Stimulated activated CD4-positive, alpha-beta T cell treated with anti-CD3 and anti-CD28 coated beads, Interleukin-12 subunit alpha, Interleukin-12 subunit beta, amount 100 ng/mL, for 24 hours (primary cell): Measurements from ENCODE around the gene SSTR5.

Source experiments
- DNase-seq, 2 experiments: peaks; one replicate each; pipeline ENCODE4 v3.0.0-alpha.2; 2020; ENCODE audit warnings: low read depth in 2 of 2

Gene SSTR5

GRCh38 chr16:1122398-1122765 lies 49.8 kb downstream of the SSTR5 start:
- no peak for DNase-seq

- no peak for DNase-seq
These were observed 51.1 kb downstream of the SSTR5 start for GRCh38 chr16:1123525-1124230.

- DNase-seq, result no peak
These were observed 51.7 kb downstream of the SSTR5 start for GRCh38 chr16:1124291-1124690.

DNA sequence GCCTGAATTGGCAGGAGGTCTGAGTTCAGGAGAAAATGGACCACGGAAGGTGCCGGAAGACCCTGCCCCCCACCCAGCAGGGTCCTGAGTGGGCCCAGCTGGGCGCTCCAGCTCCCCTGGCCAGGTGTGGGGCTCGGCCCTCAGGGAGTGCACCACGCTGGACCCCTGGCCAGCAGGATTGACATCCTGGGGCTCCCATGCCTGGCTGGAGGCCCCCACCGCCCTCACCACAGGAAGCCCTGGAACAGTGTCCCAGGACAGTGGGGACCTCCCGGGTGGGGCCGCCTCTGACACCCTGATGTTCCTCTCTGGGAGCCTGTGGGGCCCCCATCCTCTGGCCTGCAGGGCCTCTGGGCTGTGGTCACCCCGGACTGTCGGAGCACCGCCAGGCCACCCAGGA lies 52.2 kb downstream of the SSTR5 start:
- no peak for DNase-seq

GRCh38 chr16:1125471-1125870 lies 52.9 kb downstream of the SSTR5 start:
- DNase-seq, result peak in 1 of 2 experiments; percentile 19

- no peak for DNase-seq
These were observed 53.5 kb downstream of the SSTR5 start for GRCh38 chr16:1126044-1126443.

GRCh38 chr16:1126586-1126985 lies 54.0 kb downstream of the SSTR5 start:
- DNase-seq, result no peak

- no peak for DNase-seq
These were observed 54.6 kb downstream of the SSTR5 start for GRCh38 chr16:1127101-1127500.

- no peak for DNase-seq
These were observed 55.6 kb downstream of the SSTR5 start for GRCh38 chr16:1127971-1128715.

DNA sequence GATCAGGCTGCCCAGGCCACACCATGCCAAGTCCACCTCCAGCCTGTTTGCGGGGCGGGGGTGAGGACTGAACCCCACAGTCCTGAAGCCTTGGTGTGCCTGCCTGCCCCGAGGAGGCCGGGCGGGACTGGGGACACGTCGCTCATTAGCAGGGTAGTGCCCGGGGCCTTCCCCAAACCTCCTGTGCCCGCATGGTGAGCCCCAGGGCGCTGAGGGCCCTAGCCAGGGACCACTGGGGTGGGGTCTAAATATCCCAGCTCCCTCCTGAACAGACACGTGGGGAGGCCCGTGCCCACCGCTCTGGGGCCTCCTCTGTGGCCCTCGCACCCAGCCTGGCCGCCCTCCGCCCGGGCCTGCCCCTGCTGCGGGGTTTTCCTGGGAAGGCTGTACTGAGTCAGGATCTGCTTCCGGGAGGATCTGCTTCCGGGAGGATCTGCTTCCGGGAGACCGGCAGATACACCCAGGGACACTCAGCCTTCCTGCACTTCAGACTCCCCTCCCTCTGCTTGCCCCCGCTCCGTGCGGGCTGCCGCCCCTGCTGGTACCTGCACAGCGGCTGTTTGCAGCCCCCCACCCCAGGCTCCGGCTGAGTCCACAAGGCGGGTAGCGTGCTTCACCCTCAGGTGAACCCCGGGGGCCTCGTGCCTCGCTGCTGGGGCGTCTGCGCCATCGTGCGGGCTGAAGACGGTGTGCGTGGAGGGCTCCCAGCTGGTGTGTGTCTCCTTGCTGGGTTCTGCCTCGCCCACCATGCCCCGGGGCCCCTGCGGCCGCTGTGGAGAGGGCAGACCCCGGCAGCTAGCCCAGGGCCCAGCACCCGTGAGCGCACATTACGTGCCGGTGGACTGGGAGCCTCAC lies 56.8 kb downstream of the SSTR5 start:
- DNase-seq, result no peak

- no peak for DNase-seq
These were observed 57.8 kb downstream of the SSTR5 start for GRCh38 chr16:1130382-1130781.
